ENCODE results near the gene TECTB. TPM values are rescaled to one million over a fixed set of nuclear protein-coding genes. Genes with fewer than 3 reads are reported as not detected.

The TECTB gene
- total RNA-seq, 3 donors from 2014 or later: not detected

- ATAC-seq (no peak), DNase-seq (no peak)
- TF ChIP-seq CTCF (IDR thresholded peaks at IDR 0.05): no peak
- peaks cover 22% of the 10 kb centered on the region for H3K9me3 ChIP-seq
- no peaks in the 10 kb centered on the region for H3K36me3 ChIP-seq (ENCODE audit: low read depth)
- no peaks in the 10 kb centered on the region for H3K4me1 ChIP-seq (ENCODE audit: low read depth)
- H3K4me3 ChIP-seq: no peak overlapping the region
- intact Hi-C loops (cut with DNase I, micrococcal nuclease): no loop called here
These were observed 41.4 kb upstream of the TECTB start for GRCh38 chr10:112241651-112242341.

- ATAC-seq (no peak), DNase-seq (no peak)
- no peaks in the 10 kb centered on the region for H3K4me1 ChIP-seq (ENCODE audit: low read depth)
- no peaks in the 10 kb centered on the region for H3K36me3 ChIP-seq (ENCODE audit: low read depth)
- no peak for TF ChIP-seq CTCF (IDR thresholded peaks at IDR 0.05)
- no peak overlapping the region for H3K4me3 ChIP-seq
- H3K9me3 ChIP-seq: peaks cover 22% of the 10 kb centered on the region
- intact Hi-C loops (cut with DNase I, micrococcal nuclease): no loop called here
These were observed 40.4 kb upstream of the TECTB start for GRCh38 chr10:112242769-112243168.

- ATAC-seq (no peak), DNase-seq (no peak)
- no peaks in the 10 kb centered on the region for H3K36me3 ChIP-seq (ENCODE audit: low read depth)
- peaks cover 18% of the 10 kb centered on the region for H3K9me3 ChIP-seq
- H3K4me1 ChIP-seq (ENCODE audit: low read depth): no peaks in the 10 kb centered on the region
- TF ChIP-seq CTCF (IDR thresholded peaks at IDR 0.05): no peak
- intact Hi-C loops (cut with DNase I, micrococcal nuclease): no loop called here
- H3K4me3 ChIP-seq: no peak overlapping the region
These were observed 39.5 kb upstream of the TECTB start for GRCh38 chr10:112243713-112244112.

DNA sequence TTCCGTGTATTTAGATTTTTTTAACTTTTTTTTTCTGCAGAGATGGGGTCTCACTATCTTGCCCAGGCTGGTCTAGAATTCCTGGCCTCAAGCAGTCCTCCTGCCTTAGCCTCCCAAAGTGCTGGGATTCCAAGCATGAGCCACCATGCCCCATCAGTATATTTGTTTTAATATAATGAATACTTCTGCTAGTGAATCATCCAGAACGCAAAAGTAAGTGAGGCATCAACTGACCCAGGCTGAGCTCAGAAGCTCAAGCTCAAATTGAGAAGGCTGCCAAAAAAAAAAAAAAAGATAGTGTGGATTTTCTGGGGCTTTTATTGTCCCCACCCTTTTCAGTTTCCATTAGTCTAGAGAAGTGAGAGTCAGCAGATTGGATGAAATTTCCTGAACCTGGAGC, 39.0 kb upstream of the TECTB start:
- no peaks in the 10 kb centered on the region for H3K4me1 ChIP-seq (ENCODE audit: low read depth)
- H3K36me3 ChIP-seq (ENCODE audit: low read depth): no peaks in the 10 kb centered on the region
- DNase-seq (no peak), ATAC-seq (no peak)
- H3K4me3 ChIP-seq: no peak overlapping the region
- TF ChIP-seq CTCF (IDR thresholded peaks at IDR 0.05): no peak
- peaks cover 23% of the 10 kb centered on the region for H3K9me3 ChIP-seq
- intact Hi-C loops (cut with DNase I, micrococcal nuclease): no loop called here

- Histone ChIP-seq H3K4me1 (ENCODE audit: low read depth) (no peaks in the 10 kb centered on the region), H3K36me3 (ENCODE audit: low read depth) (no peaks in the 10 kb centered on the region), H3K9me3 (peaks cover 22% of the 10 kb centered on the region), H3K4me3 (no peak overlapping the region)
- DNase-seq (no peak), ATAC-seq (no peak)
- intact Hi-C loops (cut with DNase I, micrococcal nuclease): no loop called here
- no peak for TF ChIP-seq CTCF (IDR thresholded peaks at IDR 0.05)
These were observed 35.4 kb upstream of the TECTB start for GRCh38 chr10:112247791-112248190.

Measured in mucosa of descending colon (tissue), 3 donors.